Panc1 (cell line): ENCODE results near the gene NT5C1B.

Source experiments
- POLR2AphosphoS5 ChIP-seq: IDR thresholded peaks from 2 replicates; pipeline ENCODE4 v1.6.1; 2012; ENCODE audit warnings: mild to moderate bottlenecking, low read depth, low read length, moderate library complexity
- TF ChIP-seq, protein P1 (sequence below): fragments of 450-650 bp; IDR thresholded peaks from 2 replicates; pipeline ENCODE4 v1.5.1; 2017; ENCODE audit warnings: mild to moderate bottlenecking

DNA sequence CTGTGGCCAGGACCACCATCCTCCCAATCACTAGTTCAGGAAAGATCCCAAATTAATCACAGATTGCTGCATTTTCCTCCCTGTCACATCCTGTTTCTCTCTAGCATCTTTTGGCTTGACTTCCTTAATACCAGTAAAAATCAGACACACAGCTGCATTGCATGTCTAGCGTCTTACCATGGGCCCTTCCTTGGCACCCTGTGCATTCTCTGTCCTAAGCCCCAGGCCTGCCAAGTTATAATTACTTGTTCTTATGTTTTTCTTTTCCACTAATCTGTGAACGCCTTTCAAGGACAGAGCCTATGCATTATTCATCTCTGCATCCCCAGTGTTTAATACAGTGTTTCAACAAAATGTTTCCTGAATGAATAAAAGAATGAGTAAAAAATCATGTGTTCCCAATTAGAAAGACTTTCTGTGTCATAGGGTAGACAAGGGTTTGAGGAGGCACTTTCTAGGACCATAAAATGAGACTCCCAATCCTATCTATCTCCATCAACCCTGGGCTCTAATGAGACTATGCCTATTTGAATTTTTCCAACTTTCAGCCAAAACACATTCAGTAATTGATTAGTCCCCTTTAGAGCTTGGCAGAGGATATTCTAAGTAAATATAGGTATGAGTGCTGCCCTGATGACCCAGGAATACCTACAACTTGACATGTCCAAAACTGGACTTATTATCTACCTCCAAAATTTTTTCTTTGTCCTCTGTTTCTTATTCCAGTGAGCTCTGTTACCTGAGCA, 10.3 kb upstream of the NT5C1B start:
- TF ChIP-seq, protein P1, sequence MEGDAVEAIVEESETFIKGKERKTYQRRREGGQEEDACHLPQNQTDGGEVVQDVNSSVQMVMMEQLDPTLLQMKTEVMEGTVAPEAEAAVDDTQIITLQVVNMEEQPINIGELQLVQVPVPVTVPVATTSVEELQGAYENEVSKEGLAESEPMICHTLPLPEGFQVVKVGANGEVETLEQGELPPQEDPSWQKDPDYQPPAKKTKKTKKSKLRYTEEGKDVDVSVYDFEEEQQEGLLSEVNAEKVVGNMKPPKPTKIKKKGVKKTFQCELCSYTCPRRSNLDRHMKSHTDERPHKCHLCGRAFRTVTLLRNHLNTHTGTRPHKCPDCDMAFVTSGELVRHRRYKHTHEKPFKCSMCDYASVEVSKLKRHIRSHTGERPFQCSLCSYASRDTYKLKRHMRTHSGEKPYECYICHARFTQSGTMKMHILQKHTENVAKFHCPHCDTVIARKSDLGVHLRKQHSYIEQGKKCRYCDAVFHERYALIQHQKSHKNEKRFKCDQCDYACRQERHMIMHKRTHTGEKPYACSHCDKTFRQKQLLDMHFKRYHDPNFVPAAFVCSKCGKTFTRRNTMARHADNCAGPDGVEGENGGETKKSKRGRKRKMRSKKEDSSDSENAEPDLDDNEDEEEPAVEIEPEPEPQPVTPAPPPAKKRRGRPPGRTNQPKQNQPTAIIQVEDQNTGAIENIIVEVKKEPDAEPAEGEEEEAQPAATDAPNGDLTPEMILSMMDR = no peak
- no peak for TF ChIP-seq POLR2AphosphoS5
